NCI-H345 treated with DMSO at 0.1 percent for 48 hours (cell line): ENCODE results near the gene TMEM51.
A peak's percentile ranks its signal among the peaks of the same experiment; 100 is the strongest.
"Not testable (repeated sequence)": the region's sequence is repeated elsewhere in the genome, so short reads cannot be mapped to it uniquely, and the experiment has no call there.

Experiments
- DNase-seq: peaks from one replicate; lab custom pipeline; 2025; ENCODE audit not compliant: unreplicated experiment; lab: John Stamatoyannopoulos, UW

TMEM51 gene

DNA sequence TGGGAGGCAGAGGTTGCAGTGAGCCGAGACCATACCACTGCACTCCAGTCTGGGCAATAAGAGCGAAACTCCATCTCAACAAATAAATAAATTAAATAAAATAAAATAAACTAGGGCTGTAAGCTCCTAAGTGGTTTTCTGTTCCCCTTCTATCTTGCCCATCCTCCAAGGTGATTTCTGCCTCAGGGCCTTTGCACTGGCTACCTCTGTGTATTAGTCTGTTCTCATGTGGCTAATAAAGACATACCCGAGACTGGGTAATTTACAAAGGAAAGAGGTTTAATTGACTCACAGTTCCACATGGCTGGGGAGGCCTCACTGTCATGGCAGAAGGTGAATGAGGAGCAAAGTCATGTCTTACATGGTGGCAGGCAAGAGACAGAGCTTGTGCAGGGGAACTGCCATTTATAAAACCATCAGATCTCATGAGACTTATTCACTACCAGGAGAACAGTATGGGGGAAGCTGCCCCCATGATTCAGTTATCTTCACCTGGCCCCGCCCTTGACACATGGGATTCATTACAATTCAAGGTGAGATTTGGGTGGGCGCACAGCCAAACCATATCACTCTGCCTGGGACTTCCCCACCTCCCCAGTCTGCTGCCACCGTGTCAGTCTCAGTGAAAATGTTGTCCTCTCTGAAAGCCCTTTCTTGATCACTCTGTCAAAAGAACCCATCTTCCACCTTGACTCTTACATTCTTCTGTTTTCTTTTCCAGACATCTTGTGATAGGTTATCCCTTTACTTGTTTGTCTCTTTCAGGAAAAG lies 22.0 kb downstream of the TMEM51 start:
- not testable (repeated sequence) for DNase-seq

- no peak for DNase-seq
Measured at GRCh38 chr1:15176120-15176519, 22.6 kb downstream of the TMEM51 start.

GRCh38 chr1:15176898-15177665 lies 23.5 kb downstream of the TMEM51 start:
- DNase-seq, result no peak

- DNase-seq, result no peak
Measured at GRCh38 chr1:15177710-15178166, 24.2 kb downstream of the TMEM51 start.

DNA sequence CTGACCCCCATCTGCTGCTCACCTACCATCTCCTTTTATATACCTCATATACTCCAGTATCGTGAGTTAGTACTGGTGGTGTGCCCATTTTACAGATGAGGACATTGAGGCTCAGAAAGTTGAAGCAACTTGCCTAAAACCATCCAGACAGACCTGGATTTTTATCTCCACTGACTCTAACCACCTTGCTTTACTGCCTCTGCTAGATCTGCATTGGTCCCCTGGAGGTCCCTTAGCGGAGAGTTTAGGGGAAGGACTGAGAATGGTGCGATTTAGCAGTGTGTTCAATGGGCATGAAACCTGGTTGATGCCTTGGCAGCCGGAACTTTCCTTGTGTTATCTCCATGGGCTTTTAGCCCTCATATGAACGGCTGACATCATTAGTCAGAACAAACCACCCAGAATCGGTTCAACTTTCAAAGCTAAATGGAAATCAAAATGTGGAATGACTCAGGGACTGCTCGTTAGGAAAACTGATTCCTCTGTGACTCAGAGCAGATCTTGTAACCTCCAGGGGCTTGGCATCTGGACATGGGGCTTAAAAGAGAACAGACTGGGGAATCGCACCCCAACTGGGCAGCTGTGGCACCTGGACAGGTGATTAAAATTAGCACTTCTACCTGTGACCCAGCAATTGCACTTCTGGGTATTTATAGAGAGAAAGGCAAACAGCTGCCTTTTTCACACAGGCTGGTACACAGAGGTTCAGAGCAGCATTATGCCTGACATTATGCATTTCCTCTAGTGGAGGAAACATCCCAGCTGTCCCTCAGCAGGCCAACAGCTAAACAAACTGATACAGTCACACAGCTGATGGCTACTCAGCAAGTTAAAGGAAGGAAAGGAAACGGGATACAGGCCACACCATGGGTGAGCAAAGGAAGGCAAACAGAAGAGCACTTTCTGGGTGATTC lies 25.3 kb downstream of the TMEM51 start:
- peak; percentile 39 for DNase-seq

DNA sequence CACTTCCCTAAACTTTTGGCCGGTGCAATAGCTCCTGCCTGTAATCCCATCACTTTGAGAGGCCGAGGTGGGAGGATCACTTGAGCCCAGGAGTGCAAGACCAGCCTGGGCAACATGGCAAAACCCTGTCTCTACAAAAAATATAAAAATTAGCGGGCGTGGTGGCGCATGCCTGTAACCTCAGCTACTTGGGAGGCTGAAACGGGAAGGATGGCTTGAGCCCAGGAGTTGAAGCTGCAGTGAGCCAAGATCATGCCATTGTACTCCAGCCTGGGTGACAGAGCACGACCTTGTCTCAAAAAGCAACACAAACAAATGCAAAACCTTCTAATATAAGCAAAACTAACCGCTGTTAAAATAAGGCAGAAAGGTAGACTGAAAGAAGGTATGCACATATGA lies 25.9 kb downstream of the TMEM51 start:
- DNase-seq, result no peak

GRCh38 chr1:15180189-15180588 lies 26.6 kb downstream of the TMEM51 start:
- peak; percentile 14 for DNase-seq

DNA sequence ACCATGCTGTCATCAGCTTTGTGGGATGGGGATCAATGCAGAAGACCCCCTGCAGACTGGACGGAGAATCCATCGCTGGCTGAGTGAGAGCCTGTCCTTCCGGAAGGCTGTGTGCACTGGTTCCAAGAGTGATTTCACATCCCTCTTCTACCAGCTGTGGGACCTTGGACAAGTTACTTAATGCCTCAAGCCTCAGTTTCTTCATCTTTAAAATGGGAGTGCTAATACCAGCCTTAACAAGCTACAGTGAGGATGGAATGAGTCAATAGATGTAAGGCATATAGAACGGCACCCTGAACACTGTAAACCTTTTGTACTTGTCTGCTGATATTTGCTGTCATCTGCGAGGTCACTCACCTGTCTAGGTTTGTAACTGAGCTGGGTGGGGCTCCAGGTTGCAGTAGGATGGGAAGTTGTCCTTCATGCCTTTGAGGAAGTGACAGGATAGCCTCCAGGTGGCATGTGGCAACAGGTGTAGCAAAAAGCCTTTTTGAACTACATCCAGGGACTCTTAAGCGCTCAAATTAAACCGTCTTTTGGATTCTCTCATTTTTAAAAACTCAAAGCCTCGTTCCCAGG lies 27.5 kb downstream of the TMEM51 start:
- peak; percentile 67 for DNase-seq

GRCh38 chr1:15181564-15181963 lies 28.0 kb downstream of the TMEM51 start:
- DNase-seq, result peak; percentile 67

DNA sequence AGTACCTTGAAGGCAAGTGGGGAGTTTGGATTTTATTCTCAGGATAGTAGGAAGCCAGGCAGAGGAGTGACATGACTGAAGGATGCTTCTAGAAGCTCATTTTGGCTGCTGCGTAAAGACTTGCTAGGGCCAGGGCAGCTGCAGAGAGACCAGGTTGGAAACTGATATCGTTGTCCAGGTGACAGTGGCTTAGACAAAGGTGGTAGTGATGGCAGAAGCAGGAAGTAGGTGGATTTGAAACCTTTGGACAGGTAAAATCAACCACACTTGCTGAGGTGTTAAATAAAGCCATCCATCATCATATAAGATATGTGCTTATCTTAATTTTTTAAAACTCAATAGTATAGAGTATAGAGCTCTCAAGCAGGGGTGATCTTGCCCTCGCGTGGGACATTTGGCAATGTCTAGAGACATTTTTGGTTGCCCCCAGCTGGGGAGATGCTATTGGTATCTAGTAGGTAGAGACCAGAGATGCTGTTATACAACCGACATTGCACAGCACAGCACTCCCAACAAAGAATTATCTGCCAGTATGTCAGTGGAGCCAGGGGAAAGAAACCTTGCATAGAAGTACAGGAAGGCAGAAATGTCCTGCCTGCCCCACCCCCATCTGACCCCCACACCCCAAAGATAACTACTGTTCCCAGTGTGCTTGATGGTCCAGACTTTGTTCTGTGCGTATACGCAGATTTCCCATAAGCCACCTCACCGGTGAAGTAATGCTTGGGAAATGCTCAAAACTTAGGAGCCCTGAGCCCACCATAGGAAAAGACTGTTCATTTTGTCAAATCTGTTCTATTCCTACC lies 31.1 kb downstream of the TMEM51 start:
- no peak for DNase-seq

GRCh38 chr1:15185617-15186016 lies 32.1 kb downstream of the TMEM51 start:
- no peak for DNase-seq

GRCh38 chr1:15186073-15186845 lies 32.7 kb downstream of the TMEM51 start:
- DNase-seq, result no peak

GRCh38 chr1:15186846-15187151 lies 33.3 kb downstream of the TMEM51 start:
- no peak for DNase-seq

GRCh38 chr1:15187175-15188129 lies 33.9 kb downstream of the TMEM51 start:
- no peak for DNase-seq

- no peak for DNase-seq
Measured at GRCh38 chr1:15188130-15188524, 34.6 kb downstream of the TMEM51 start.

GRCh38 chr1:15188678-15189077 lies 35.1 kb downstream of the TMEM51 start:
- DNase-seq, result no peak

DNA sequence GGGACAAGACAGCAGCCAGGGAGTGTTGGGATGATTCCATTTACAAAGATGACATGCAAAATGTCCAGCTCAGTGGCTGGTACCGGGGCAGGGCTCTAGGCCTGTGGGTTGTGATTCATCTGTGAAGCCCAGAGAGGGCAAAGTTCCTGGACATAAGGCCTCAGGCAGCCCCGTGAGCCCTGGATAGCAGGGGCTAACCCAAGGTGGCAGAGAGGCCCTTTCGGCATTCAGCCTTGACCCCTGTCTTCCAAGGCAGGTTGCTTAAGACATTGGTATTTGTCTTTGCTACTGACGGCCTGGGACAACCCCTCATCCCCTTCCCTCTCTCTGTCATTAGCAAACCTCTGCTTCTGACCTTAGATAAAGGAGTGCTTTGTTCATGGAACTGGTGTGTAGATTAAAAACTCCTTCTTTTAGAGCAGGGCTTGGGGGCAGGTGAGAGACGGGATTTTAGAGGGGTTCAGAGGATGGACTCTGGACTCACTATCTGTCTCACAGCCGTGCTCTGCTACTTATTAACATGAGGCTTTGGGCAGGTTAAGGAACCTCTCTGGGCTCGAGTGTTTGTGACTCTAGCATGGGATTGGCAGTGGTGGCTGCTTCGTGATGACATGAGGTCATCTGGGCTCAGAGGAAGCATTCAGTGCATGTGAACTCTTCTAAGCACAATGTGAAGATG lies 36.3 kb downstream of the TMEM51 start:
- DNase-seq, result no peak

DNA sequence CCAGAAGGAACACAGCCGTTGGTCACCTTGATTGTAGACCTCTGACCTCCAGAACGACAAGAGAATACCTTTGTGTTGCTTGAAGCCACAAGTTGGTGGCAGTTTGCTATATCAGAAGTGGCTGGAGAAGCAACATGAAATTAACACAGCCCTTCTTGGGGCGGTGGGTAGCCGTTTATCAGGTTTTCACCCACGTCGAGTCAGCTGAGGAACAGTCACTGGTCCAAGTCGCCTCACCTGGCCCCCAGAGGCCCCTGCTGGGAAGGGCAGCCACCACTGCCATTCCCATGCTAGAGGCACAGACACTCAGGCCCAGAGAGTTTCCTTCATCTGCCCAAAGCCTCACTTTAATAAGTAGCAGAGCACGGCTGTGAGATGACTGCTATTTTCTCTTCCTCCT lies 37.7 kb downstream of the TMEM51 start:
- no peak for DNase-seq
